ENCODE measurements around the gene MTOR.
"Not testable (repeated sequence)": the region's sequence is repeated elsewhere in the genome, so short reads cannot be mapped to it uniquely, and the experiment has no call there.

MTOR gene

GRCh38 chr1:11262171-11263049 lies at the start of gene MTOR:
TSS of gene MTOR (minus strand) at chr1:11262551. CDS start at chr1:11259409, 3,142 bp downstream.
- DNase-seq: peak; percentile 100

DNA sequence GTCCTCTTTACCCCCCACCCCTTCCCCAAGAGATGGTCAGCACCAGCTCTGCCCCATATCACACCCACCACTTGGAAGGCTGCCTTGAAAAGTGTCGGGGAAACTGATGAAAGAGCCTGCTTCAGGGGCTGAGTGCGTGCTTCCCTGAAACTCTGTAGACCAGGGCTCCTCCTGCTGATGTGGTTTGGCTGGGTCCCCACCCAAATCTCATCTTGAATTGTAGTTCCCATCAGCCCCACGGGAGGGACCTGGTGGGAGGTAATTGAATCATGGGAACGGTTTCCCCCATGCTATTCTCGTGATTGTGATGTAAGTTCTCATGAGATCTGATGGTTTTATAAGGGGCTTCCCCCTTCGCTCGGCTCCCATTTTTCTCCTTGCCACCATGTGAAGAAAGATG lies 47.0 kb upstream of the MTOR start:
- no peak for DNase-seq

GRCh38 chr1:11308699-11309224 lies 46.4 kb upstream of the MTOR start:
- DNase-seq: no peak

DNA sequence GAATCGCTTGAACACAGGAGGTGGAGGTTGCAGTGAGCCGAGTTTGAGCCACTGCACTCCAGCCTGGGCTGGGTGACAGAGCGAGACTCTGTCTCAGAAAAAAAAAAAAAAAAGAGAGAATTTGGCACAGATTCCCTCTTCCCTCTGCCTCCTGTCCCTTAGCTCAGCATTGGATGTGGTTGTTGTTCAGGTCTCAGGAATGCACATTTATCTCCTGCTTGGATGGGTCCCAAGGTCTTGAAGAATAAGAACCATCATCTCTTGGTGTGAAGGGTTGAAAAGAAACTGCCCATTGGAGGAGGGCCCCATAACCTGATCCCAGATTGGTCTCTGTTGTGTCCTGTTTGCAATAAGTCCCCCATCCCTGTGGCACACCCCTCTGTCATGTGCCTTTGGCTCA lies 45.5 kb upstream of the MTOR start:
- DNase-seq: no peak

- DNase-seq: not testable (repeated sequence)
Observed at GRCh38 chr1:11305516-11305915, 43.2 kb upstream of the MTOR start.

- no peak for DNase-seq
Observed at GRCh38 chr1:11302366-11302765, 40.0 kb upstream of the MTOR start.

GRCh38 chr1:11301601-11302000 lies 39.2 kb upstream of the MTOR start:
- DNase-seq: no peak

DNA sequence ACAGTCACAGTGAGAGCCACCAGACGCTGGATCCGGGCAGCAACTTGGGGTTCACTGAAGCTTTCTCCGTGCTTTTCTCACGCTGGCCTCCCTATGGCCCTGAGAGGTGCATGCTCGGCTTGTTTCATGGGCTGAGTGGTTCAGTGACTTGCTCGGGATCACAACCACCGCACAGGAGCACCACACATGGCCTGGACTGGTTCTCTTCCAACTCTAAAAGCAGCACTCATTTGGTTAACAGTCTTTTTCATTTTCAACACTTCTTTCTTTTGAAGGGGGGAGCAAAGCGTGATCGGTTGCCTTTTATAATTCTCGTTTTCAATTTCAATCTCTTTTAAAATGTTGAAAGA lies 36.8 kb upstream of the MTOR start:
- no peak for DNase-seq

DNA sequence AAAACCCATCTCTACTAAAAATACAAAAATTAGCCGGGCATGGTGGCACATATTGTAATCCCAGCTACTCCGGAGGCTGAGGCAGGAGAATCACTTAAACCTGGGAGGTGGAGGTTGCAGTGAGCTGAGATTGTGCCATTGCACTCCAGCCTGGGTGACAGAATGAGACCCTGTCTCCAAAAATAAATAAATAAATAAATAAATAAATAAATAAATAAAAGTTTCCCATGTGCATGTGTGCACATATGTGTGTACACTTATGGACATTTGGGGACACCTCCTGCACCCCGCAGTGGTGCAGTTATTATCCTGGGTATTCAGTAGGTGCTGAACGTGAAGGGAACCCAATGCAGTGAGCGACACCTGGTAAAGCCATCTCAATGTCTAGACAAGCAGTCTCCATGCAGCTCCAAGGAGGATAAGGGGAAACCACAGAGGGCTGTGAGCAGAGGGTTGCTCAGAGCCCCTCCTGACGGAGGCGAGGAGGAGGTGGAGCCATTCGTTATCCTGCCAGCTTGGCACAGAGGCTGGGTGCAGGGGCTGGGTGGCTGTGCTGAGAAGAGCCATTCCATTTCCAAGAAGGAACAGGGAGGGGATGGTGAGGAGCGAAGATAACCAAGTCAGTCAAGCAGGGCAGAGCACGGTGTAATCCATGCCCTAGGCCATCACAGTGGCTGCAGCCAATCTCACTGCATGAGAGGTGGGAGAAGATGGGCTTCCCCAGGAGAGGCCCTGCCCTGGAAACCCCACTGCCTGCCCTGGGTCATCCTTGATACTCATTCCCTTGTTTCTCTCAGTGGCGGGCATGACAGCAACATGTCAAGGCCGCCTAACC lies 36.3 kb upstream of the MTOR start:
- DNase-seq: no peak

- DNase-seq: not testable (repeated sequence)
Observed at GRCh38 chr1:11297774-11298173, 35.4 kb upstream of the MTOR start.

GRCh38 chr1:11295905-11296304 lies 33.6 kb upstream of the MTOR start:
- DNase-seq: no peak

DNA sequence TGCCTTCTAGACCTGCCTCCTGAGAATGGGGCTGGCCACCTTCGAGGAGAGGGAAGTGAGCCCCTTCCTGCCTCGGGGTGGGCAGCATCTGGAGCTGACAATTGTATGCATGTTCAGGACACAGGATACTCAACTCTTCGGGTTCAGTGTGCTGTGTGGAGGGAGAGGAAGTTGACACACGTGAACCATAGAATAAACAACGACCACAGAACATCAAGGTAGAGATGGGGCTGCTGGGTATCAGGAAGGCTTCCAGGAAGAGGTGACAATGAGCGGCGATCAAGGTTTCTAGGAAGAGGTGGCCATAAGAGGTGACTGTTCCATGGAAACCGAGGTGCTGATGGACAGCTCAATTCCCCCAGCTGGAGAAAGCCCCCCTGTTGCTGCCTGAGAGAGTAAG lies 32.6 kb upstream of the MTOR start:
- DNase-seq: no peak

DNA sequence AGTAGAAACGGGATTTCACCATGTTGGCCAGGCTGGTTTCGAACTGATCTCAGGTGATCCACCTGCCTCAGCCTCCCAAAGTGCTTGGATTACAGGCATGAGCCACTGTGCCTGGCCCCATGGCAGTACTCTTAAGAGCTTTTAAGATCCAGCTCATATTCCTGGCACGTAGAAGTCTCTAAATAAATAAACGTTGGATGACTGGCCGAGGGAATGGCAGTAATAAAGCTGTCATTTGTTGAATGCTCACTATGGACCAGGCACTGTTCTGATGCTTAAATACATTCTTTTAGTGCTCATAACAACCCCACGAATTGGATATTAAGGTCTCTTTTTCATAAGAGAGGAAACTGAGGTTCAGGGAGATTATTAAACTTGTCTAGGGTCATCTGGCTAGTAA lies 31.5 kb upstream of the MTOR start:
- no peak for DNase-seq

- no peak for DNase-seq
Observed at GRCh38 chr1:11291049-11291448, 28.7 kb upstream of the MTOR start.

DNA sequence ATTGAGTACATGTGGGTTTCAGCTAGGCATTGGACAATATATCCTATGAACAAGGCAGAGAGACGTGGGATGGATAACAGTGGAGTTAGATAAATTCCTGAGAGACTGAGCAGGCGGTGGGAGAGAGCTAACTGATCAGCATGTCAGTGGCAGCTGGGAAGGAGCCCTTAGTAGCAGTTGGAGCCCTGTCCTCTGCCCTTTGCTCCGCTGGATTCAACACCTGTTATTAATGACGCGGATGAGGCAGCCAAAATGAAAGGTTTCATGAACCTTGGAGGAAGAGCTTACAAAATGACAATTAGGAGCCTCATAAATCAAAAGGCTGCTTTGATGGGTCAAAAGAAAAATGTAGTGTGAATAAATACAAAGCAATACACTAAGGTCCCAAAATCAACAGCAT lies 26.7 kb upstream of the MTOR start:
- no peak for DNase-seq

GRCh38 chr1:11286735-11287410 lies 24.5 kb upstream of the MTOR start:
- no peak for DNase-seq

DNA sequence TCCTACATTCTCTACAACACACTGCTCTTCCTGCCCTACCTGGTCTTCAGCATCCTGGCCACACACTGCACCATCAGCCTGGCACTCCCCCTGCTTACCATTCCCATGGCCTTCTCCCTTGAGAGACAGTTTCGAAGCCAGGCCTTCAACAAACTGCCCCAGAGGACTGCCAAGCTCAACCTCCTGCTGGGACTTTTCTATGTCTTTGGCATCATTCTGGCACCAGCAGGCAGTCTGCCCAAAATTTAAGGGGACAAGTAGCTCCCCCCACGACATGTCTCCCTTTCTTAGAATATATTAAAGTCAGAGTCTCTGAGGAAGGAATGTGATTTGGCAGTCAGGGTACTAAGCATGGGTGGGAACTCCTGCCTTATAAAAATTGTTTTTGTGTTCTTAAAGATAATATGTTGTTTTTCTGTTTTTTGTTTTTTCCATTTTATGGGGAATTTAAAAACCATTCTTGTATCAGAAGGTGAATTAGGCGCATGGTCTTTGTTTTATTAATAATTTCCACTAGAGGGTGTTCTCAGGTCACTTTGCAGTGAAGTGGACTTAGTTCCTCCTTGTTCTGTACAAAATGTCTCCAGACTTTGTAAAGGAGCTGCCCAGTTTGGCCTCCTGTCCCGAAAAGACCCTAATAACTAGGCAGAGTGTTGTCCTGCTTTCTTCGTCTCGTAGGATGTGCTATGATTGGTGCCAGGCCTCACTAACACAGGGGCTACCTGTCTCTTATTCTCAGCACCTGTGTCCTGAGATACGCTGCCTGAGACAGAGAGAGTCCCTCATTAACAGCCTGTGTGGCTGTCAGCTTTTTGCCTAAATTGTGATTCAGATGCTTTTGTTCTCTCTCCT lies 23.8 kb upstream of the MTOR start:
- DNase-seq: no peak

DNA sequence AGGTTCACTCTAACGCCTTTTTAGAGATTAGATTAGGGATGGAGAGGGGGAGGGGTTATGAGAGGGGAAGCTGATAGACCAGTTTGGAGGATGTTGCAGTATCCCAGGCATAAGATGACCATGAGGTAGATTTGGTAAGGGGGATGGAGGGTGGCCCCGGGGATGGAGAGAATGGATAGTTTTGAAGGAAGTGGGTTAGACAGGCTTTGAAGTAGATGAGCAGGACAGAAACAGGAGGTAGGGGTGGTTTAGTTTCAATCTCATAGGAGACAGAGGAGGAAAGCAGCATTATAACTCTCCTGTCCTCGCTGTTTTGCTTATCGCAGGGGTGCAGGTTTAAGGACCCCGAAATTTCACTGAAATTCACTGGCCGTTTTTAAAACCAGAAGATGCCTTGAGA lies 22.4 kb upstream of the MTOR start:
- no peak for DNase-seq

- no peak for DNase-seq
Observed at GRCh38 chr1:11283151-11283550, 20.8 kb upstream of the MTOR start.

DNA sequence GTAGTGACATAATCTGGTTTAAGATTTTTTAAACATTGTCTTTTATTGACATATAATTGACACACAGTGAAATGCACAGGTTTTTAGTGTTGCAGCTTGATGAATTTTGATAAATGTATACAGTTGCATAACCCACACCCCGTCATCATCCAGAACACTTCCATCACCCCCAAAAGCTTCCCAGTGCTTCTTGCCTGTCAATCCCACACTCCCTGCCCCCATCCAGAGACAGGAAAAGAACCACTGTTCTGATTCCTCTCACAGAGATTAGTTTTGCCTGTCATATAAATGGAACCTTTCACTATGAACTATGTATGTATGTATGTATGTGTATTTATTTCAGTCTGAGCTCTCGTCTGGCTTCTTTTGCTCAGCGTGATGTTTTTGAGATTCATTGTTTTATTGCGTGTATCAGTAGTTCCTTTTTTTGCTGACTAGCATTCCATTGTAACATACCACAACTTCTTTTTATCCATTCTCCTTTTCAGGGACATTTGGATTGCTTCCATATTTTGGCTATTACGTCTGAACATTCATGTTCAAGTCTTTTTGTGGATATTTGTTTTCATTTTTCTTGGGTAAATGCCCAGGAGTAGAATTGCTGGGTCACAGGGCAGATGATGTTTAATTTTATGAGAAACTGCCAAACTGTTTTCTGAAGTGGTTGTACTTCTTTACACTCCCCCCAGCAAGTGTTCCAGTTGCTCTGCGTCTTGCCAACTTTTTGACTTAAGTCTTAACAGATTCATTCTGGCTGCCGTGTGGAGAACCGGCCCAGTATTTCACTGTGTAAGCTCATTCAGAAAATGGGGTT lies 19.4 kb upstream of the MTOR start:
- DNase-seq: no peak

DNA sequence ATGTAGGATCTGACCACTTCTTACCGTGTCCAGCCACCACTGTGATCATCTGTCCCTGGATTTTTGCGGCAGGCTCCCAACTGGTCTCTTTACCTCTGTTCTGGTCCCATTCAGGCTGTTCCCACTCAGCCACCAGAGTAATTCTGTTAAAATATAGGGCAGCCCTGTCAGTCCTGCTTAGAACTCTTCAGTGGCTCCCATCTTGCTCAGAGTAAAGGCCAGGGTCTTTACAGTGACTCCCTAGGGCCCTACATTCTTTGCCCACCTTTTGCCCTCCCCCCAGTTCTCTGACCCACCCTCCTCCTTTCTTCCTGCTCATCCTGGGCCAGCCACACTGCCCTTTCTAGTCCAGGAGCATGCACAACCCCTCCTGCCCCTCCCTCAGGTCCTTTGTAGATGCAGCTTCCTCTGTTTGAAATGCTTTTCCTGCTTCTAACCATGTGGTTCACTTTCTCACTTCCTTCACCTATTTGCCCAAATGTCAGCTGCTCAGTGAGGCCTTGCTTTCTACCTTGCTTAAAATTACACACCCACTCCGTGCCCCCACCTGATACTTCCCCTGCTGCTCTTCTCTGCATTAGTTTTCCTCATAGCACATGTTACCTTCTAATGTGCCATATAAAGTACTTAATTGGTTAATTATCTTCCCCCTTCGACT lies 18.5 kb upstream of the MTOR start:
- no peak for DNase-seq

Data from RPMI8226 (cell line).